GM10266 (cell line): ENCODE results near the gene MAN1A2.
"Not testable (repeated sequence)": the region's sequence is repeated elsewhere in the genome, so short reads cannot be mapped to it uniquely, and the experiment has no call there.

Source experiments
- DNase-seq: peaks from one replicate; pipeline ENCODE4 v3.0.0; 2012; ENCODE audit errors: extremely low spot score
- CTCF ChIP-seq: IDR thresholded peaks from 2 replicates; pipeline ENCODE4 v1.5.1; 2012; ENCODE audit warnings: mild to moderate bottlenecking, low read depth; ENCODE audit not compliant: control insufficient read depth, insufficient read depth; ENCODE audit errors: missing control alignments

The MAN1A2 gene

DNA sequence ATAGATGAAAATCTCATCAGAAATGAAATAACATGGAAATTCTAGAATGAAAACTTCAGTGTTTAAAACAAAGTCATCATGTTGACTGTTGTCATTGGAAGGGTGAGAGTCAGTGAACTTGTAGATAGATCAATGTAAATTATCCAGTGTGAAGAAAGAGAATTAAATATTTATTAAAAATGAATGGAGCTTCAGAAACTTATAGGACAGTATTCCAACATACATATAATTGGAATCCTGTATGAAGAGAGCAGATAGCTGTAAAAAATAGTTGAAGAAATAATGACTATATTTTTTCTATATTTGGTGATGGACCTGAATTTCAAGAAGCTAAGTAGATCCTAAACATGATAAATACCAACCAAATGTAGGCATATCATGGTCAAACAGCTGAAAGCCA lies 60.0 kb downstream of the MAN1A2 start:
- TF ChIP-seq CTCF, result no peak
- DNase-seq, result no peak

DNA sequence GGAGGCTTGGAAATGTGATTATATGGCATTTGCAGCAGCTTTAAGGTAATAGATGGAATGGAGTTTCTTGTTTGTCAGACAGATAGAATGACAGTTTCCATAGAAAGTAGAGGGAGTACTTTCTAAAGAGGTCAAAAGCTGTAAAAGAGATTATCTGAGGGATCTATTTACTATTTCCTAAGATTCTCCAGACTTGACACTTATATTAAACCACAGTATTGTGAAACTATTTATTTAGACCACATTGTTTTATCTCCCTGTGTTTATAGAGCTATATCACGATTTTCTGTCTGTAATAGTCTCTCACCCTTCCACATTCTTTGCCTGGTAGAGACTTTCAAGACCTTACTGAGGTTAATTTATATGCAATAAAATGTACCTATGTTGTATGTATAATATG lies 66.7 kb downstream of the MAN1A2 start:
- DNase-seq, result no peak

DNA sequence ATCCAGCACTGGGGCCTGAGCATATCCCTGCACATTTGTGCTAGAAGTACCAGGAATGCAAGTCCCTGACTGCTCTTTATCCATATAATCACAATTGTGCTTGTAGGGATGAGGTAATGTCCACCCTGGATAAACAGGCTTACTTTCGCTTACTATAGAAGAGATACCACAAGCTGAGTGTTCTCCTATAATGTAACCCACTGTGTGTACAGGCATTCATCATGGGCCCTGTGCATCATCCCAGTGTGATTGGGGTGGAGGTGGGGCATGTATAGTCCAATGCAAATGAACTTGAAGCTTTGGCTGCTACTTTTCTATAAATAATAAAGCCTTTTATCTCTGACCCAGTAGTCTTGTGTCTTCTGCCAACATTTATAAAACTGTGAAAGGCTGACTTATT lies 69.3 kb downstream of the MAN1A2 start:
- DNase-seq, result no peak
- no peak for TF ChIP-seq CTCF

More for the DNA sequence above, 66.7 kb downstream of the MAN1A2 start:
- no peak for TF ChIP-seq CTCF

GRCh38 chr1:117447661-117448060 lies 80.4 kb downstream of the MAN1A2 start:
- no peak for DNase-seq
- no peak for TF ChIP-seq CTCF

- no peak for TF ChIP-seq CTCF
- no peak for DNase-seq
These were observed 85.0 kb downstream of the MAN1A2 start for GRCh38 chr1:117452216-117452615.

- no peak for TF ChIP-seq CTCF
- DNase-seq, result no peak
These were observed 86.7 kb downstream of the MAN1A2 start for GRCh38 chr1:117453958-117454357.

- not testable (repeated sequence) for DNase-seq
These were observed 91.2 kb downstream of the MAN1A2 start for GRCh38 chr1:117458410-117458809.

DNA sequence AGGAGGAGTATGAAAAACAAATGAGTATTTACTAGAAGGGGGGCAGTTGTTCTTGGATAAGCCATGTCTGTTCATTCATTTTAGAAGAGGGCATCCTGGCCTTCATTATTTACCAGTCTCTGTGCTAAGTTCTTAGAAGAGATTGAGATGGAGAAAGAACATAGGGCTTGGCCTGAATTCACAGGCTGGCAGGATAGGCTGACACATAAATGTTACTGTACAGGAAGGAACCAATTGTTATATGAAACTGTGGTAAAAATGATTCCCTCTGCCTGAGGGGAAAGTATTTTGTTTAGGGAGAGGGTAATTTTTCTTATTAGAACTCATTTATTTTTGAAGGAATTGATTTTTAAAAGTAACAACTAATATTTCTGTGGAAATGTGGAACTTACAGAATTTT lies 99.5 kb downstream of the MAN1A2 start:
- no peak for TF ChIP-seq CTCF
- no peak for DNase-seq
